ENCODE results near the gene SUPT4H1.

SUPT4H1 gene

GRCh38 chr17:58331815-58332777 is 19.9 kb downstream of the SUPT4H1 start:
- H3K36me3 ChIP-seq (replicated peaks) = no peaks in the 10 kb centered on the region
- no peak for DNase-seq
- no peak overlapping the region for H3K4me3 ChIP-seq (ENCODE audit: low read depth, low read length)
- H3K27ac ChIP-seq = no peak overlapping the region
- H3K27me3 ChIP-seq (replicated peaks) = peaks cover 7% of the 10 kb centered on the region
- in situ Hi-C loops (cut with HindIII; ENCODE audit: low pct_ligation_motif_present, low sequenced_read_pairs) = no loop called here
- TF ChIP-seq, protein P1, sequence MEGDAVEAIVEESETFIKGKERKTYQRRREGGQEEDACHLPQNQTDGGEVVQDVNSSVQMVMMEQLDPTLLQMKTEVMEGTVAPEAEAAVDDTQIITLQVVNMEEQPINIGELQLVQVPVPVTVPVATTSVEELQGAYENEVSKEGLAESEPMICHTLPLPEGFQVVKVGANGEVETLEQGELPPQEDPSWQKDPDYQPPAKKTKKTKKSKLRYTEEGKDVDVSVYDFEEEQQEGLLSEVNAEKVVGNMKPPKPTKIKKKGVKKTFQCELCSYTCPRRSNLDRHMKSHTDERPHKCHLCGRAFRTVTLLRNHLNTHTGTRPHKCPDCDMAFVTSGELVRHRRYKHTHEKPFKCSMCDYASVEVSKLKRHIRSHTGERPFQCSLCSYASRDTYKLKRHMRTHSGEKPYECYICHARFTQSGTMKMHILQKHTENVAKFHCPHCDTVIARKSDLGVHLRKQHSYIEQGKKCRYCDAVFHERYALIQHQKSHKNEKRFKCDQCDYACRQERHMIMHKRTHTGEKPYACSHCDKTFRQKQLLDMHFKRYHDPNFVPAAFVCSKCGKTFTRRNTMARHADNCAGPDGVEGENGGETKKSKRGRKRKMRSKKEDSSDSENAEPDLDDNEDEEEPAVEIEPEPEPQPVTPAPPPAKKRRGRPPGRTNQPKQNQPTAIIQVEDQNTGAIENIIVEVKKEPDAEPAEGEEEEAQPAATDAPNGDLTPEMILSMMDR (IDR thresholded peaks at IDR 0.05; ENCODE audit: low read depth, low read length, missing control alignments) = no peak

DNA sequence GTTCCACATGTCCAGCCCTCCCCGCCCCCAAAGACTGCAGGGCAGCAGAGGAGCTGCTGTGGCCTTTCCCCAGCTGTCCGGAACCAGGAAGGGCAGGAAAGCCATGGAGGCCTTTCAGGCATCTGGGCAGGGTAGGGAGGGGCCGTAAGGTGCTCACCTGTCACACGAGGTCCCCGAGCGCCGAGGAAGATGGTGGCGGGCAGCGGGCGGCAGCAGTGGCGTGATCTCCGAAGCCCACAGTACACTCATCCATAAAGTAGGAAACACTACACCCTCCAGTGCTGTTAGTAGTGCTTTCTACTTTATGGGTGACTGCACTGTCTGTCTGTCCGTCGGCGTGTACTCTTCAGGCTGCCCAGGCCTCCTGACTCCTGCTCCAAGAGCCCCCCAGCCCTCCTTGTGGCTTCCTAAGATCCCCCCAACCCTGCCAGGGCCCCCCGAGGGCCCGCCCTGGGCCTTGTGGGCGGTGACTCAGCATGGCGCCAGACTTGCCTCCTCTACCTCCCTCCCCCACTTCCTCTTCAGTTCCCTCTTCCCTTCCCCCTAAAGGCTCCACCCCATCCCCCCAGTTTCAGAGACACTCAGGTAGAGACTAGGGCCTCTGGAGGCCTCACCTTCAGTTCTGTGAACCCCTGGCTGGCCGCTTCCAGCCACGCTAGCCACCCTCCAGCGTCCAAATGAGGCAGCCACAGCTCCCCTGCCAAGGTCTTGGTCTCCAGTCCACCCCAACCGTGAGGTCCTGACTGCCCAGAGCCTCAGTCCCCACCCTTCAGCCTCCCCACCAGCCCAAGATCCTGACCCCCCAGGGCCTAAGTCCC is 20.8 kb downstream of the SUPT4H1 start:
- no peak overlapping the region for H3K27ac ChIP-seq
- no peaks in the 10 kb centered on the region for H3K36me3 ChIP-seq (replicated peaks)
- H3K27me3 ChIP-seq (replicated peaks) = peaks cover 7% of the 10 kb centered on the region
- no peak overlapping the region for H3K4me3 ChIP-seq (ENCODE audit: low read depth, low read length)
- TF ChIP-seq, protein P1 (IDR thresholded peaks at IDR 0.05; ENCODE audit: low read depth, low read length, missing control alignments) = no peak
- in situ Hi-C loops (cut with HindIII; ENCODE audit: low pct_ligation_motif_present, low sequenced_read_pairs) = no loop called here
- DNase-seq = no peak

GRCh38 chr17:58330538-58330996 is 21.4 kb downstream of the SUPT4H1 start:
- Histone ChIP-seq H3K36me3 (replicated peaks) (no peaks in the 10 kb centered on the region), H3K27ac (no peak overlapping the region), H3K4me3 (ENCODE audit: low read depth, low read length) (no peak overlapping the region), H3K27me3 (replicated peaks) (peaks cover 7% of the 10 kb centered on the region)
- in situ Hi-C loops (cut with HindIII; ENCODE audit: low pct_ligation_motif_present, low sequenced_read_pairs) = no loop called here
- TF ChIP-seq, protein P1 (IDR thresholded peaks at IDR 0.05; ENCODE audit: low read depth, low read length, missing control alignments) = no peak
- DNase-seq = no peak

GRCh38 chr17:58329810-58330537 is 22.0 kb downstream of the SUPT4H1 start:
- TF ChIP-seq, protein P1 (IDR thresholded peaks at IDR 0.05; ENCODE audit: low read depth, low read length, missing control alignments) = no peak
- Histone ChIP-seq H3K4me3 (ENCODE audit: low read depth, low read length) (no peak overlapping the region), H3K27ac (no peak overlapping the region), H3K36me3 (replicated peaks) (no peaks in the 10 kb centered on the region), H3K27me3 (replicated peaks) (peaks cover 12% of the 10 kb centered on the region)
- no peak for DNase-seq
- in situ Hi-C loops (cut with HindIII; ENCODE audit: low pct_ligation_motif_present, low sequenced_read_pairs) = no loop called here

DNA sequence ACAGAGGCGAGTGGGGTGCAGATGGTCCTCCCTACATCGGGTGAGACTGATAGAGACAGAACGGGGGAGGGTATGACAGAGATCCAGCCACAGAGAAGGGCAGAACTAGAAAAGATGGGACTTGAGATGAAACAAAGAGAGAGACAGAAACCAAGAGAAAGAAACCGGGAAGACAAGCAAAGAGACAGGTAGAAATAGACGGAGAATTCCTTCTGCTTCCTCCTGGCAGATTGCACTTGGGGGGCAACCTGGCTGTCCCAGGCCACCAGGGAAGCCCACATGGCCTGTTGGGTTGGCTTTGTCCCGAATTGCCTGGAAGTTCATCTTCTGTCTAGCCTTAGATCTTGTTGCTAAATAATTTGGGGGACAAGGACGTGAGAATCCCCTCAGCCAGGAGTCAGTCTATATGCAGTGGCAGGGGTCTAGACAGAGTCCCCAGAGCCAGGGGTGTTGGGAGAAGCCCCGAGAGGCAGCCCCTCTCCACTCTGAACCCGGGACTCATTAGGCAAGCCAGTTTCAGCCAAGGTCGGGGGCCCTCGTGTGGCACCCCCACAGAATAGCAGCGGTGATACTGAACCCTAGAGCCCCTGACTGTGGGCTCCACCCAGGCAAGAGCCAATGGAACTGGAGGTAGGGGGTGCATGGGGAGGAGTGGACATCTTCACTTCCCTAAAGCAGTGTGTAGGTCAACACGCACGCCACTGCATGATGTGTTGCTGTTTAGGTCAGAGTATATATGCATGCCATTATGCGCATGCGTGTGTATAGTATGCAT is 22.8 kb downstream of the SUPT4H1 start:
- in situ Hi-C loops (cut with HindIII; ENCODE audit: low pct_ligation_motif_present, low sequenced_read_pairs) = no loop called here
- H3K36me3 ChIP-seq (replicated peaks) = no peaks in the 10 kb centered on the region
- H3K4me3 ChIP-seq (ENCODE audit: low read depth, low read length) = no peak overlapping the region
- H3K27me3 ChIP-seq (replicated peaks) = peaks cover 20% of the 10 kb centered on the region
- no peak overlapping the region for H3K27ac ChIP-seq
- TF ChIP-seq, protein P1 (IDR thresholded peaks at IDR 0.05; ENCODE audit: low read depth, low read length, missing control alignments) = peak; percentile 52
- no peak for DNase-seq
